ENCODE measurements around the gene COX8C.

DNA sequence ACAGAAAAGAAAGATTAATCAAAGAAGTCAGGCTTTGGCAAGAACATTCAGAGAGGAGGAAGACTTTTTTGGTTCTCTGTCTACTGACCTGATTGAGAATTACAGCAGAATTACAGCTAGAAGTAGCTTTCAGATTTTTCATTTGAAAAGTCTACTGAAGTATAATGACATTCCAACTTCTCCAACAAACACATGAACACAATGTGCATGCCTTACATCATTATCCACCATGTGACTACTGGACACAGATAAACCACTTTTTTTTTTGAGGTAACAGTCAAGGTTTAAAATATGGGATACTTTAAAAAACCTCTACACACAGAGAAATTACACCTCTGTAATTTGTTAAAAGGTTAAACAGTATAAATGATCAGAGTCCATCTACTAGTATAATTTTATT, 26.5 kb upstream of the COX8C start:
- no peak for TF ChIP-seq POLR2A (IDR thresholded peaks at IDR 0.05)
- TF ChIP-seq, protein P1, sequence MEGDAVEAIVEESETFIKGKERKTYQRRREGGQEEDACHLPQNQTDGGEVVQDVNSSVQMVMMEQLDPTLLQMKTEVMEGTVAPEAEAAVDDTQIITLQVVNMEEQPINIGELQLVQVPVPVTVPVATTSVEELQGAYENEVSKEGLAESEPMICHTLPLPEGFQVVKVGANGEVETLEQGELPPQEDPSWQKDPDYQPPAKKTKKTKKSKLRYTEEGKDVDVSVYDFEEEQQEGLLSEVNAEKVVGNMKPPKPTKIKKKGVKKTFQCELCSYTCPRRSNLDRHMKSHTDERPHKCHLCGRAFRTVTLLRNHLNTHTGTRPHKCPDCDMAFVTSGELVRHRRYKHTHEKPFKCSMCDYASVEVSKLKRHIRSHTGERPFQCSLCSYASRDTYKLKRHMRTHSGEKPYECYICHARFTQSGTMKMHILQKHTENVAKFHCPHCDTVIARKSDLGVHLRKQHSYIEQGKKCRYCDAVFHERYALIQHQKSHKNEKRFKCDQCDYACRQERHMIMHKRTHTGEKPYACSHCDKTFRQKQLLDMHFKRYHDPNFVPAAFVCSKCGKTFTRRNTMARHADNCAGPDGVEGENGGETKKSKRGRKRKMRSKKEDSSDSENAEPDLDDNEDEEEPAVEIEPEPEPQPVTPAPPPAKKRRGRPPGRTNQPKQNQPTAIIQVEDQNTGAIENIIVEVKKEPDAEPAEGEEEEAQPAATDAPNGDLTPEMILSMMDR (IDR thresholded peaks at IDR 0.05), result no peak
